Stimulated activated CD4-positive, alpha-beta T cell treated with anti-CD3 and anti-CD28 coated beads, TNF-alpha, amount 100 ng/mL, for 48 hours (primary cell): Measurements from ENCODE around the gene MTUS2.
"Not testable (repeated sequence)": the region's sequence is repeated elsewhere in the genome, so short reads cannot be mapped to it uniquely, and the experiment has no call there.

ENCODE experiments used
- DNase-seq, 3 donors: peaks; one replicate each; pipeline ENCODE4 v3.0.0-alpha.2; 2020; ENCODE audit warnings: low read depth in 3 of 3

Gene MTUS2

GRCh38 chr13:29318741-29319140 is 498.6 kb downstream of the MTUS2 start:
- no peak for DNase-seq

- no peak for DNase-seq
Observed at GRCh38 chr13:29319451-29319850, 499.3 kb downstream of the MTUS2 start.

- no peak for DNase-seq
Observed at GRCh38 chr13:29323954-29324353, 503.8 kb downstream of the MTUS2 start.

GRCh38 chr13:29324601-29325000 is 504.5 kb downstream of the MTUS2 start:
- DNase-seq = no peak

GRCh38 chr13:29328501-29328900 is 508.4 kb downstream of the MTUS2 start:
- DNase-seq = no peak

GRCh38 chr13:29336356-29336755 is 516.2 kb downstream of the MTUS2 start:
- DNase-seq = no peak

GRCh38 chr13:29339386-29340272 is 519.5 kb downstream of the MTUS2 start:
- no peak for DNase-seq

- DNase-seq = not testable (repeated sequence)
Observed at GRCh38 chr13:29345860-29346582, 525.9 kb downstream of the MTUS2 start.

- no peak for DNase-seq
Observed at GRCh38 chr13:29355029-29355428, 534.9 kb downstream of the MTUS2 start.

GRCh38 chr13:29359181-29359580 is 539.0 kb downstream of the MTUS2 start:
- no peak for DNase-seq

GRCh38 chr13:29361716-29362115 is 541.6 kb downstream of the MTUS2 start:
- DNase-seq = no peak

GRCh38 chr13:29362849-29363604 is 542.9 kb downstream of the MTUS2 start:
- DNase-seq = peak; percentile 2 to 32 (median 15)

GRCh38 chr13:29369060-29369743 is 549.1 kb downstream of the MTUS2 start:
- DNase-seq = no peak

GRCh38 chr13:29379281-29379680 is 559.1 kb downstream of the MTUS2 start:
- no peak for DNase-seq

- no peak for DNase-seq
Observed at GRCh38 chr13:29379865-29380264, 559.7 kb downstream of the MTUS2 start.

GRCh38 chr13:29382021-29382420 is 561.9 kb downstream of the MTUS2 start:
- no peak for DNase-seq

GRCh38 chr13:29383476-29383875 is 563.3 kb downstream of the MTUS2 start:
- no peak for DNase-seq

- DNase-seq = no peak
Observed at GRCh38 chr13:29384466-29384865, 564.3 kb downstream of the MTUS2 start.

GRCh38 chr13:29384871-29385270 is 564.7 kb downstream of the MTUS2 start:
- DNase-seq = no peak

GRCh38 chr13:29386246-29386645 is 566.1 kb downstream of the MTUS2 start:
- no peak for DNase-seq

- DNase-seq = not testable (repeated sequence)
Observed at GRCh38 chr13:29390598-29390997, 570.5 kb downstream of the MTUS2 start.

- no peak for DNase-seq
Observed at GRCh38 chr13:29396446-29396845, 576.3 kb downstream of the MTUS2 start.
